ENCODE data around the gene RASA3.
A peak's percentile ranks its signal among the peaks of the same experiment; 100 is the strongest.

The RASA3 gene

GRCh38 chr13:114049026-114049425, 83.4 kb downstream of the RASA3 start:
- DNase-seq (ENCODE audit: low read depth), result no peak
- no peak overlapping the region for H3K4me3 ChIP-seq (replicated peaks; ENCODE audit: low read depth, low read length)
- no peak for TF ChIP-seq CTCF (IDR thresholded peaks at IDR 0.05; ENCODE audit: low read length, missing control alignments)

GRCh38 chr13:114048443-114048842, 84.0 kb downstream of the RASA3 start:
- no peak for TF ChIP-seq CTCF (IDR thresholded peaks at IDR 0.05; ENCODE audit: low read length, missing control alignments)
- H3K4me3 ChIP-seq (replicated peaks; ENCODE audit: low read depth, low read length), result no peak overlapping the region
- DNase-seq (ENCODE audit: low read depth), result no peak

GRCh38 chr13:114047358-114047881, 85.0 kb downstream of the RASA3 start:
- no peak for DNase-seq (ENCODE audit: low read depth)
- TF ChIP-seq CTCF (IDR thresholded peaks at IDR 0.05; ENCODE audit: low read length, missing control alignments), result no peak
- no peak overlapping the region for H3K4me3 ChIP-seq (replicated peaks; ENCODE audit: low read depth, low read length)

DNA sequence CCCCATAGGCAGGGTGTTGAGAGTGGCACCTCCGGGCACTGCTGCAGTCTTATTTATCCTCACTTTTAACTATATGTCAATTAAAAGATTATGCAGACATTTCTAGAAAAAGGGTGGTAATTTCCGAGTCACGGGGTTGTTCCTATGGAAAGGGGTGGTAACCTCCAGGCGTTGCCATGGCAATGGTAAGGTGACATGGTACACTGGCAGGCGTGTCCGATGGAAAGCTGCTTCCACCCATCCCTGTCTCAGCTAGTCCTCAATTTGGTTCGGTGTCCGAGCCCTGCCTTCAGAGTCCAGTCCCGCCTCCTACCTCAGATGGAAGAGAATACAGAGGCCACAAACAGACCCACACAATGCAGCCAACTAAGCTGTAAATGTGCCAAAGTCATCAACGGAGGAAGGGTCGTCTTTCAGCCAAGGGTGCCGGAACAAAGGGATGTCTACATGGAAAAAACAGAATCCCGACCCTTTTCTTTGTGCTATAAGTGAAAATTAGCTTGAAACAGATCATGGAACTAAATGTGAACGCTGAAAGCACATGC, 85.9 kb downstream of the RASA3 start:
- H3K4me3 ChIP-seq (replicated peaks; ENCODE audit: low read depth, low read length), result no peak overlapping the region
- DNase-seq (ENCODE audit: low read depth), result no peak
- TF ChIP-seq CTCF (IDR thresholded peaks at IDR 0.05; ENCODE audit: low read length, missing control alignments), result no peak

DNA sequence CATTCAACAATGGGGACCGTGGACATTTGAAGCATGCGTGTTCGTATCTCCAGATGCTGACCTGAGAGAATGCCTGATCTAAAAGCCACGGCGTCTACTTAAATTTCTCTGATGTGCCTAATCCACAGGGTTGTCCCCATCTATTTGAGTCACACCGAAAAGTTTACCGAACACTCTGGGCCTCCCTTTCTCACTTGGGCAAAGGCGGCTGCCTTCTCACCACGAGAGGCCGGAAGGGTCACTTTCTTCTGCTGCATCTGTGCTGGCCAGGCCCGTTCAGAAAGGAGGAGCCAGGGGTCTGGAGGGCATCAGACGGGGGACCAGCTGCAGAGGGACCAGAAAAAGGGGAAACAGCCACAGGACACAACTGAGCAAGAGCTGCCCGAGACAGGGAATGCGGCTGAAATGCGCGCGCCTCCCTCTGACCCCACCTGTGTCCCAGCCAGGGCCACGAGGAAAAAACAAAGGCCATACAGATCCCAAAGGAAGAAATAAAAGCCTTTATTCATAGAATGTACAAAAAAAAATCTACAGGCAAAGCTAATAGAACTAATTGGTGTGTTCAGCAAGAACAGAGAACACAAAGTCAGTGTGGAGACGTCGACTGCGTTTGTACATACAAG, 87.2 kb downstream of the RASA3 start:
- TF ChIP-seq CTCF (IDR thresholded peaks at IDR 0.05; ENCODE audit: low read length, missing control alignments), result no peak
- H3K4me3 ChIP-seq (replicated peaks; ENCODE audit: low read depth, low read length), result no peak overlapping the region
- no peak for DNase-seq (ENCODE audit: low read depth)

DNA sequence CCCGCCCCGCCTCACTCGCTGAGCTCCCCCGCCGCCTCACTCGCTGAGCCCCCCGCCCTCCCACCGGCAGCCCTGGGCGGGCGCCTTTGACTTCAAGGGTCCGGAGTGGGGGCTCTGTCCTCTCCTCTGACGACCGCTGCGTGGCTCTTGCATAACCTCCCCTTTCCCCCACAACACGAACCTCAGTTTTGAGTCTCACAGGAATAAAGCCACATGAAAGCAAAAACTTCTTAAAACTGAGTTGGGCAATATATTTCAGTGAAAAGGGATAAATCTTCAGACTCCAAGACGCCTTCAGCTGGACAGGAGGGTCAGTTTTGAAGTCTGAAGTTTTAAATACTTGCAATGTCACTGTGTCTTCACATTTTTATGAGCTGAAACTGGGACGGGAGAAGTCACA, 87.9 kb downstream of the RASA3 start:
- peak; percentile 38 for DNase-seq (ENCODE audit: low read depth)
- no peak overlapping the region for H3K4me3 ChIP-seq (replicated peaks; ENCODE audit: low read depth, low read length)
- TF ChIP-seq CTCF (IDR thresholded peaks at IDR 0.05; ENCODE audit: low read length, missing control alignments), result no peak
